HCT116 (cell line): ENCODE measurements around the gene ACAN. TPM values are rescaled to one million over a fixed set of nuclear protein-coding genes. Genes with fewer than 3 reads are reported as not detected.

Experiments
- ATAC-seq: fragments of 200-7000 bp; cut with Tn5 transposase; 2 replicates; pipeline ENCODE4 v1.9.1; 2020; ENCODE audit warnings: mild to moderate bottlenecking, moderate library complexity
- Bru-seq: library from RNA; stranded (reverse); fragments of 400-500 nt; gene quantifications from one replicate; lab custom pipeline; 2021; lab: Mats Ljungman, UMichigan
- BruChase-seq, 2 experiments: library from RNA; stranded (reverse); fragments of 400-500 nt; gene quantifications; one replicate each; lab custom pipeline; 2021; lab: Mats Ljungman, UMichigan
- BruUV-seq: library from RNA; stranded (reverse); fragments of 400-500 nt; replicated peaks from 2 replicates; lab custom pipeline; 2021; lab: Mats Ljungman, UMichigan
- CTCF ChIA-PET: fragments of 300-600 bp; sonication (Branson Sonifier 250); formaldehyde crosslinking; loops from one replicate; lab custom pipeline; 2021; ENCODE audit warnings: antibody characterized with exemption; lab: Charles Lee
- POLR2A ChIA-PET: fragments of 300-600, 350-600 bp; sonication (Branson Sonifier 250); formaldehyde crosslinking; loops from one replicate; lab custom pipeline; 2021; ENCODE audit warnings: antibody characterized with exemption; lab: Charles Lee
- RAD21 ChIA-PET, 2 experiments: fragments of 300-600 bp; sonication (Branson Sonifier 250); formaldehyde crosslinking; loops; one replicate each; lab custom pipeline; 2023; ENCODE audit warnings: low total read pairs in 2 of 2; ENCODE audit not compliant: uncharacterized antibody in 2 of 2, unreplicated experiment in 2 of 2, low non-redundant PET in 1 of 2; lab: Charles Lee
- DNase-seq: peaks from one replicate; pipeline ENCODE4 v3.0.0-alpha.2; 2010; ENCODE audit warnings: low read depth, low spot score
- H2AFZ ChIP-seq: fragments of 200-600 bp; shearing (Covaris generic), sonication (generic); 2 replicates; pipeline ENCODE4 v1.6.1; 2017; ENCODE audit warnings: low read depth, mixed run types, mixed read lengths, antibody characterized with exemption, low read length; ENCODE audit not compliant: poor library complexity, severe bottlenecking
- H3K27ac ChIP-seq: 2 replicates; pipeline ENCODE4 v1.5.1; 2012; ENCODE audit warnings: low read depth, low read length
- H3K27me3 ChIP-seq: fragments of 200-600 bp; sonication (generic); 2 replicates; pipeline ENCODE4 v1.6.1; 2016; ENCODE audit warnings: mixed run types, low read length, mixed read lengths; ENCODE audit not compliant: insufficient read depth
- H3K36me3 ChIP-seq, 2 experiments: fragments of 200-500 bp in 1 of 2; fragments of 200-600 bp in 1 of 2; sonication (Bioruptor generic) in 1 of 2; sonication (generic) in 1 of 2; 2 replicates each; pipeline versions ENCODE4 v1.5.1 to v1.6.1; 2014 to 2016; ENCODE audit warnings: low read length in 2 of 2, inconsistent platforms in 1 of 2, mixed read lengths in 1 of 2, mixed run types in 1 of 2; ENCODE audit not compliant: insufficient read depth in 2 of 2, control insufficient read depth in 1 of 2
- H3K4me1 ChIP-seq, 2 experiments: fragments of 200-600 bp in 1 of 2; sonication (generic) in 1 of 2; 2 replicates each; pipeline versions ENCODE4 v1.5.1 to v1.6.1; 2012 to 2017; ENCODE audit warnings: low read length in 2 of 2, inconsistent platforms in 1 of 2, mild to moderate bottlenecking in 1 of 2, mixed read lengths in 1 of 2, mixed run types in 1 of 2, moderate library complexity in 1 of 2; ENCODE audit not compliant: insufficient read depth in 2 of 2, control insufficient read depth in 1 of 2
- H3K4me2 ChIP-seq: fragments of 200-600 bp; sonication (generic); 2 replicates; pipeline ENCODE4 v1.6.1; 2017; ENCODE audit warnings: mixed run types, low read length, mixed read lengths
- H3K4me3 ChIP-seq, 2 experiments: fragments of 200-600 bp in 1 of 2; sonication (generic) in 1 of 2; replicated peaks in 1 of 2; 2 replicates each; pipeline ENCODE4 v1.5.1; 2011 to 2016; ENCODE audit warnings: low read length in 2 of 2, control low read depth in 1 of 2, low read depth in 1 of 2, mild to moderate bottlenecking in 1 of 2, mixed read lengths in 1 of 2, mixed run types in 1 of 2
- H3K79me2 ChIP-seq: fragments of 200-600 bp; sonication (generic); 2 replicates; pipeline ENCODE4 v1.6.1; 2017; ENCODE audit warnings: mild to moderate bottlenecking, mixed run types, low read length, moderate library complexity, mixed read lengths; ENCODE audit not compliant: insufficient read depth
- H3K9ac ChIP-seq: fragments of 200-600 bp; sonication (generic); 2 replicates; pipeline ENCODE4 v1.6.1; 2016; ENCODE audit warnings: low read length, mixed read lengths
- H3K9me2 ChIP-seq: fragments of 200-600 bp; sonication (generic), shearing (Covaris generic); 2 replicates; pipeline ENCODE4 v1.6.1; 2017; ENCODE audit warnings: mixed run types, mild to moderate bottlenecking, moderate library complexity; ENCODE audit not compliant: insufficient read depth
- H3K9me3 ChIP-seq, 2 experiments: fragments of 200-500 bp in 1 of 2; fragments of 200-600 bp in 1 of 2; sonication (Bioruptor generic) in 1 of 2; sonication (generic) in 1 of 2; 2 replicates each; pipeline ENCODE4 v1.6.1; 2014 to 2017; ENCODE audit warnings: low read length in 2 of 2, mixed read lengths in 2 of 2, inconsistent platforms in 1 of 2, low read depth in 1 of 2, mild to moderate bottlenecking in 1 of 2, mixed run types in 1 of 2, moderate library complexity in 1 of 2; ENCODE audit not compliant: control insufficient read depth in 1 of 2, insufficient read depth in 1 of 2
- H4K20me1 ChIP-seq: fragments of 200-600 bp; sonication (generic), shearing (Covaris generic); 2 replicates; pipeline ENCODE4 v1.6.1; 2017; ENCODE audit warnings: mixed run types, mild to moderate bottlenecking, moderate library complexity; ENCODE audit not compliant: insufficient read depth
- CBX3 ChIP-seq: IDR thresholded peaks from 2 replicates; pipeline ENCODE4 v1.6.1; 2012; ENCODE audit warnings: low read depth
- EGR1 ChIP-seq: IDR thresholded peaks from 2 replicates; pipeline ENCODE4 v1.6.1; 2012; ENCODE audit warnings: low read depth
- EZH2 ChIP-seq: fragments of 200-600 bp; sonication (generic); IDR thresholded peaks from 2 replicates; pipeline ENCODE4 v1.6.1; 2017; ENCODE audit warnings: antibody characterized with exemption, mixed run types
- EZH2phosphoT487 ChIP-seq: fragments of 200-600 bp; IDR thresholded peaks from 2 replicates; pipeline ENCODE4 v1.6.1; 2018; ENCODE audit warnings: antibody characterized with exemption, borderline replicate concordance
- POLR2A ChIP-seq: IDR thresholded peaks from 2 replicates; pipeline ENCODE4 v1.7.0; 2011; ENCODE audit warnings: borderline replicate concordance; ENCODE audit not compliant: insufficient read depth, insufficient read length; ENCODE audit errors: extremely low read depth
- SP1 ChIP-seq: IDR thresholded peaks from 2 replicates; pipeline ENCODE4 v1.6.1; 2012; ENCODE audit warnings: low read depth
- SRF ChIP-seq: IDR thresholded peaks from 2 replicates; pipeline ENCODE4 v1.6.1; 2012; ENCODE audit warnings: low read depth
- TCF7L2 ChIP-seq: IDR thresholded peaks from 2 replicates; pipeline ENCODE4 v1.7.0; 2011; ENCODE audit warnings: borderline replicate concordance, inconsistent platforms; ENCODE audit not compliant: insufficient read depth, insufficient read length; ENCODE audit errors: extremely low read depth
- intact Hi-C: fragments of 100-400 bp; cut with micrococcal nuclease; formaldehyde crosslinking; loops from 2 replicates; pipeline ENCODE4 v1.10.0; 2022
- long read RNA-seq: library from polyadenylated mRNA; unstranded; transcript quantifications from one replicate; pipeline ENCODE4 v2.0.0, GENCODE V29; 2021; ENCODE audit not compliant: unreplicated experiment
- polyA plus RNA-seq: library from polyadenylated mRNA; unstranded; fragments of >200 nt; gene quantifications from 2 replicates; pipeline ENCODE4 v1.2.1, GENCODE V29; 2012; ENCODE audit warnings: missing spikeins
- total RNA-seq: library from RNA; stranded (reverse); gene quantifications from one replicate; pipeline ENCODE4 v1.2.1, GENCODE V29; 2021; ENCODE audit not compliant: unreplicated experiment
- TF ChIP-seq, protein P1 (sequence below): IDR thresholded peaks from 2 replicates; pipeline ENCODE4 v1.6.1; 2011; ENCODE audit warnings: mild to moderate bottlenecking, low read length, moderate library complexity; ENCODE audit not compliant: insufficient replicate concordance; ENCODE audit errors: extremely low read depth
- TF ChIP-seq, protein P2 (sequence below): IDR thresholded peaks from 2 replicates; pipeline ENCODE4 v1.6.1; 2012
- TF ChIP-seq, protein P3 (sequence below), 3 experiments: fragments of 200-600 bp in 1 of 3; sonication (generic) in 1 of 3; IDR thresholded peaks in 2 of 3; conservative IDR thresholded peaks in 1 of 3; 2 replicates each; pipeline ENCODE4 v1.5.1; 2012 to 2017; ENCODE audit warnings: low read depth in 2 of 3, low read length in 2 of 3, antibody characterized with exemption in 1 of 3, borderline replicate concordance in 1 of 3, control low read depth in 1 of 3, mild to moderate bottlenecking in 1 of 3, mixed read lengths in 1 of 3, mixed run types in 1 of 3, moderate library complexity in 1 of 3; ENCODE audit not compliant: insufficient read depth in 1 of 3
- TF ChIP-seq, protein P4 (sequence below): IDR thresholded peaks from 2 replicates; pipeline ENCODE4 v1.6.1; 2012

The ACAN gene
- total RNA-seq = not detected
- polyA plus RNA-seq = 0.01 TPM in 1 of 2 replicates, not detected in the other
- not detected for Bru-seq, nascent RNA
- BruChase-seq, experiment 1, labeled RNA remaining after a 6-hour chase = percentile 1 among the genes with signal in this experiment
- BruChase-seq, experiment 2, labeled RNA remaining after a 2-hour chase = not detected
- long read RNA-seq = 0 reads

DNA sequence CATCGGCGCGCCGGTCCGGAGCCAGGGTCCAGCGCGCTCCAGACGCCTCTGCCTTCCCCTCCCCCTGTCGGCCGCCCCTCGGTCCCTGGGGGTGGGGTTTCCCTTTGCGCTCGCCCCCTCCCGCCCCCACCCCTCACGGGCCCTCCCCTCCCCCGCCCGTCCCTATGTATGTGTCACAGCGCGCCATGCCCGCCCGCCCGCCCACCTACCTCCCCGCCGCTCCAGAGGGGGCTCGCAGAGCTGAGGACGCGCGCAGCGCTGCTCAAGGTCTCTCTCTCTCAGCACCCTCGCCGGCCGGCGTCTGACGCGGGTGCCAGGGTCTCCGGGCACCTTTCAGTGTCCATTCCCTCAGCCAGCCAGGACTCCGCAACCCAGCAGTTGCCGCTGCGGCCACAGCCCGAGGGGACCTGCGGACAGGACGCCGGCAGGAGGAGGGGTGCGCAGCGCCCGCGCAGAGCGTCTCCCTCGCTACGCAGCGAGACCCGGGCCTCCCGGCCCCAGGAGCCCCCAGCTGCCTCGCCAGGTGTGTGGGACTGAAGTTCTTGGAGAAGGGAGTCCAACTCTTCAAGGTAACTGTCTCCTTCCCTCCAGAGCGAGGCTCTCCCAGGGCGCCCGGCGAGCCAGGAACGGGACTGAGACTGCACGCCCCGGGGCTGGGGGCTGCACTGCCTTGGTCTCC, at the start of gene ACAN:
Gene ACAN (plus strand): TSS at position 196 of the 679 bp plus-strand sequence. CDS start 32,771 bp downstream, outside the sequence.
- TF ChIP-seq TCF7L2 (no peak), EZH2 (no peak), POLR2A (no peak), EZH2phosphoT487 (no peak), CBX3 (no peak), SRF (no peak), EGR1 (no peak), SP1 (no peak)
- TF ChIP-seq, protein P1, sequence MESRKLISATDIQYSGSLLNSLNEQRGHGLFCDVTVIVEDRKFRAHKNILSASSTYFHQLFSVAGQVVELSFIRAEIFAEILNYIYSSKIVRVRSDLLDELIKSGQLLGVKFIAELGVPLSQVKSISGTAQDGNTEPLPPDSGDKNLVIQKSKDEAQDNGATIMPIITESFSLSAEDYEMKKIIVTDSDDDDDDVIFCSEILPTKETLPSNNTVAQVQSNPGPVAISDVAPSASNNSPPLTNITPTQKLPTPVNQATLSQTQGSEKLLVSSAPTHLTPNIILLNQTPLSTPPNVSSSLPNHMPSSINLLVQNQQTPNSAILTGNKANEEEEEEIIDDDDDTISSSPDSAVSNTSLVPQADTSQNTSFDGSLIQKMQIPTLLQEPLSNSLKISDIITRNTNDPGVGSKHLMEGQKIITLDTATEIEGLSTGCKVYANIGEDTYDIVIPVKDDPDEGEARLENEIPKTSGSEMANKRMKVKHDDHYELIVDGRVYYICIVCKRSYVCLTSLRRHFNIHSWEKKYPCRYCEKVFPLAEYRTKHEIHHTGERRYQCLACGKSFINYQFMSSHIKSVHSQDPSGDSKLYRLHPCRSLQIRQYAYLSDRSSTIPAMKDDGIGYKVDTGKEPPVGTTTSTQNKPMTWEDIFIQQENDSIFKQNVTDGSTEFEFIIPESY = no peak
- TF ChIP-seq, protein P2, sequence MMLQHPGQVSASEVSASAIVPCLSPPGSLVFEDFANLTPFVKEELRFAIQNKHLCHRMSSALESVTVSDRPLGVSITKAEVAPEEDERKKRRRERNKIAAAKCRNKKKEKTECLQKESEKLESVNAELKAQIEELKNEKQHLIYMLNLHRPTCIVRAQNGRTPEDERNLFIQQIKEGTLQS = no peak
- TF ChIP-seq, protein P3, sequence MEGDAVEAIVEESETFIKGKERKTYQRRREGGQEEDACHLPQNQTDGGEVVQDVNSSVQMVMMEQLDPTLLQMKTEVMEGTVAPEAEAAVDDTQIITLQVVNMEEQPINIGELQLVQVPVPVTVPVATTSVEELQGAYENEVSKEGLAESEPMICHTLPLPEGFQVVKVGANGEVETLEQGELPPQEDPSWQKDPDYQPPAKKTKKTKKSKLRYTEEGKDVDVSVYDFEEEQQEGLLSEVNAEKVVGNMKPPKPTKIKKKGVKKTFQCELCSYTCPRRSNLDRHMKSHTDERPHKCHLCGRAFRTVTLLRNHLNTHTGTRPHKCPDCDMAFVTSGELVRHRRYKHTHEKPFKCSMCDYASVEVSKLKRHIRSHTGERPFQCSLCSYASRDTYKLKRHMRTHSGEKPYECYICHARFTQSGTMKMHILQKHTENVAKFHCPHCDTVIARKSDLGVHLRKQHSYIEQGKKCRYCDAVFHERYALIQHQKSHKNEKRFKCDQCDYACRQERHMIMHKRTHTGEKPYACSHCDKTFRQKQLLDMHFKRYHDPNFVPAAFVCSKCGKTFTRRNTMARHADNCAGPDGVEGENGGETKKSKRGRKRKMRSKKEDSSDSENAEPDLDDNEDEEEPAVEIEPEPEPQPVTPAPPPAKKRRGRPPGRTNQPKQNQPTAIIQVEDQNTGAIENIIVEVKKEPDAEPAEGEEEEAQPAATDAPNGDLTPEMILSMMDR (IDR thresholded peaks at IDR 0.05 in 2 of 3, conservative IDR thresholded peaks at IDR 0.05 in 1 of 3; ENCODE audit: borderline replicate concordance in 1 of 3, insufficient read depth in 1 of 3, low read depth in 2 of 3, low read length in 2 of 3) = no peak
- TF ChIP-seq, protein P4, sequence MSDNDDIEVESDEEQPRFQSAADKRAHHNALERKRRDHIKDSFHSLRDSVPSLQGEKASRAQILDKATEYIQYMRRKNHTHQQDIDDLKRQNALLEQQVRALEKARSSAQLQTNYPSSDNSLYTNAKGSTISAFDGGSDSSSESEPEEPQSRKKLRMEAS = no peak
- no TSS peak for BruUV-seq
- Histone ChIP-seq H3K36me3 (no peaks in the 10 kb centered on the region), H3K4me1 (peaks cover 0 to 9% of the 10 kb centered on the region in 2 experiments; a peak in 2 of 4 replicates), H3K79me2 (no peaks in the 10 kb centered on the region), H3K9ac (no peak within 1 kb of the TSS), H3K27me3 (peaks cover 5% of the 10 kb centered on the region; the same call in 1 of the 2 replicates), H4K20me1 (no peaks in the 10 kb centered on the region), H3K9me2 (no peaks in the 10 kb centered on the region), H3K4me3 (no peak within 1 kb of the TSS), H3K4me2 (no peak within 1 kb of the TSS), H3K9me3 (no peaks in the 10 kb centered on the region), H2AFZ (no peak within 1 kb of the TSS), H3K27ac (no peak within 1 kb of the TSS)
- ChIA-PET POLR2A (no interaction called here), CTCF (no interaction called here), RAD21 (no interaction called here)
- ATAC-seq (no peak), DNase-seq (no peak)
- intact Hi-C loops = no loop called here
